GM12875 (cell line): ENCODE measurements around the gene GNA14.
A peak's percentile ranks its signal among the peaks of the same experiment; 100 is the strongest.

ENCODE experiments used
- H3K4me3 ChIP-seq: one replicate; pipeline ENCODE4 v1.5.1; 2011; ENCODE audit warnings: low read depth, low read length, control low read depth
- CTCF ChIP-seq: IDR thresholded peaks from 2 replicates; pipeline ENCODE4 v1.5.1; 2011; ENCODE audit warnings: low read depth, mild to moderate bottlenecking, control low read depth, inconsistent platforms, low read length, moderate library complexity, borderline replicate concordance; ENCODE audit not compliant: insufficient read depth

GNA14 gene

GRCh38 chr9:77456829-77457437 is 191.2 kb downstream of the GNA14 start:
- TF ChIP-seq CTCF = peak; percentile 89

GRCh38 chr9:77455312-77455927 is 192.7 kb downstream of the GNA14 start:
- peak; percentile 57; the same call in 1 of the 2 replicates for TF ChIP-seq CTCF
- H3K4me3 ChIP-seq = no peak overlapping the region

More at GRCh38 chr9:77456829-77457437, 191.2 kb downstream of the GNA14 start:
- H3K4me3 ChIP-seq = no peak overlapping the region

- H3K4me3 ChIP-seq = no peak overlapping the region
- no peak for TF ChIP-seq CTCF
Observed at GRCh38 chr9:77454663-77455062, 193.5 kb downstream of the GNA14 start.

- no peak overlapping the region for H3K4me3 ChIP-seq
- TF ChIP-seq CTCF = no peak
Observed at GRCh38 chr9:77453825-77454647, 194.1 kb downstream of the GNA14 start.

- H3K4me3 ChIP-seq = no peak overlapping the region
- no peak for TF ChIP-seq CTCF
Observed at GRCh38 chr9:77451507-77451906, 196.6 kb downstream of the GNA14 start.

- H3K4me3 ChIP-seq = no peak overlapping the region
- no peak for TF ChIP-seq CTCF
Observed at GRCh38 chr9:77450085-77450475, 198.0 kb downstream of the GNA14 start.
